WTC11 (cell line): ENCODE data around the gene TRAF3IP1. TPM values are rescaled to one million over a fixed set of nuclear protein-coding genes. Genes with fewer than 3 reads are reported as not detected.

Source experiments
- ATAC-seq: fragments of 200-7000 bp; cut with Tn5 transposase; 2 replicates; pipeline ENCODE4 v1.10.0; 2021; ENCODE audit warnings: mild to moderate bottlenecking, moderate library complexity
- CTCF ChIA-PET: fragments of 300-600 bp; sonication (Branson Sonifier 250); formaldehyde crosslinking; loops from one replicate; lab custom pipeline; 2021; ENCODE audit warnings: antibody characterized with exemption; lab: Charles Lee
- POLR2A ChIA-PET: fragments of 350-600 bp; sonication (Branson Sonifier 250); formaldehyde crosslinking; loops from one replicate; lab custom pipeline; 2021; ENCODE audit warnings: antibody characterized with exemption; lab: Charles Lee
- DNase-seq: peaks from one replicate; pipeline ENCODE4 v3.0.0; 2021; ENCODE audit warnings: low spot score
- H3K27ac Mint-ChIP-seq: 2 replicates; pipeline ENCODE4 v1.8.0; 2021; ENCODE audit warnings: mixed read lengths
- H3K27me3 Mint-ChIP-seq: 2 replicates; pipeline ENCODE4 v1.8.0; 2021; ENCODE audit warnings: low read depth, mild to moderate bottlenecking, moderate library complexity, mixed read lengths
- H3K36me3 Mint-ChIP-seq: 2 replicates; pipeline ENCODE4 v1.8.0; 2021; ENCODE audit warnings: mixed read lengths
- H3K4me1 Mint-ChIP-seq: 2 replicates; pipeline ENCODE4 v1.8.0; 2022; ENCODE audit warnings: mixed read lengths
- H3K4me3 Mint-ChIP-seq: 2 replicates; pipeline ENCODE4 v1.8.0; 2021; ENCODE audit warnings: mild to moderate bottlenecking, moderate library complexity, mixed read lengths
- H3K9me3 Mint-ChIP-seq: 2 replicates; pipeline ENCODE4 v1.8.0; 2021; ENCODE audit warnings: mixed read lengths
- ELF4 ChIP-seq: sonication (generic); formaldehyde crosslinking; IDR thresholded peaks from 2 replicates; pipeline ENCODE4 v1.8.1; 2022; ENCODE audit warnings: low read depth, mild to moderate bottlenecking, moderate library complexity, missing genetic modification reagents
- FOXK1 ChIP-seq: sonication (generic); formaldehyde crosslinking; IDR thresholded peaks from 2 replicates; pipeline ENCODE4 v1.8.0; 2022; ENCODE audit warnings: mild to moderate bottlenecking, moderate library complexity, missing genetic modification reagents
- GABPB1 ChIP-seq: sonication (generic); formaldehyde crosslinking; IDR thresholded peaks from 2 replicates; pipeline ENCODE4 v1.8.1; 2023; ENCODE audit warnings: mild to moderate bottlenecking, missing genetic modification reagents
- JUN ChIP-seq: sonication (generic); formaldehyde crosslinking; IDR thresholded peaks from 2 replicates; pipeline ENCODE4 v1.8.0; 2023; ENCODE audit warnings: mild to moderate bottlenecking, missing genetic modification reagents
- OVOL2 ChIP-seq: fragments of 250-450 bp; sonication (Bioruptor Pico); IDR thresholded peaks from 2 replicates; pipeline ENCODE4 v1.9.0; 2021; ENCODE audit warnings: mild to moderate bottlenecking, borderline replicate concordance
- RORB ChIP-seq: fragments of 250-450 bp; sonication (Bioruptor Pico); IDR thresholded peaks from 2 replicates; pipeline ENCODE4 v1.9.0; 2021; ENCODE audit warnings: mild to moderate bottlenecking
- TEAD1 ChIP-seq: sonication (generic); formaldehyde crosslinking; IDR thresholded peaks from 2 replicates; pipeline ENCODE4 v1.8.0; 2022; ENCODE audit warnings: mild to moderate bottlenecking, missing genetic modification reagents
- ZNF263 ChIP-seq: sonication (generic); formaldehyde crosslinking; IDR thresholded peaks from 2 replicates; pipeline ENCODE4 v1.8.1; 2022; ENCODE audit warnings: low read depth, mild to moderate bottlenecking, moderate library complexity, missing genetic modification reagents
- ZNF396 ChIP-seq: fragments of 250-450 bp; sonication (Bioruptor Pico); IDR thresholded peaks from 2 replicates; pipeline ENCODE4 v1.8.0; 2021; ENCODE audit warnings: mild to moderate bottlenecking, moderate library complexity, borderline replicate concordance
- total RNA-seq: library from RNA; stranded (reverse); gene quantifications from 3 replicates; pipeline ENCODE4 v1.2.3, GENCODE V29; 2021
- TF ChIP-seq, protein P1 (sequence below): fragments of 250-450 bp; sonication (Bioruptor Pico); IDR thresholded peaks from 2 replicates; pipeline ENCODE4 v1.9.0; 2021; ENCODE audit warnings: mild to moderate bottlenecking, borderline replicate concordance
- TF ChIP-seq, protein P2 (sequence below): sonication (generic); formaldehyde crosslinking; conservative IDR thresholded peaks from 2 replicates; pipeline ENCODE4 v1.8.1; 2023; ENCODE audit warnings: mild to moderate bottlenecking, low read depth, missing genetic modification reagents, moderate library complexity
- TF ChIP-seq, protein P3 (sequence below): sonication (generic); formaldehyde crosslinking; IDR thresholded peaks from 2 replicates; pipeline ENCODE4 v1.8.1; 2022; ENCODE audit warnings: mild to moderate bottlenecking, moderate library complexity, missing genetic modification reagents
- TF ChIP-seq, protein P4 (sequence below): sonication (generic); formaldehyde crosslinking; IDR thresholded peaks from 2 replicates; pipeline ENCODE4 v1.8.1; 2022; ENCODE audit warnings: mild to moderate bottlenecking, missing genetic modification reagents, moderate library complexity, borderline replicate concordance
- TF ChIP-seq, protein P5 (sequence below): sonication (generic); formaldehyde crosslinking; IDR thresholded peaks from 2 replicates; pipeline ENCODE4 v1.8.1; 2023; ENCODE audit warnings: mild to moderate bottlenecking, missing genetic modification reagents, moderate library complexity
- TF ChIP-seq, protein P6 (sequence below): sonication (generic); formaldehyde crosslinking; IDR thresholded peaks from 2 replicates; pipeline ENCODE4 v1.8.0; 2022; ENCODE audit warnings: mild to moderate bottlenecking, missing genetic modification reagents
- TF ChIP-seq, protein P7 (sequence below): fragments of 200-600 bp; IDR thresholded peaks from 2 replicates; pipeline ENCODE4 v1.8.0; 2022; ENCODE audit warnings: antibody characterized with exemption
- TF ChIP-seq, protein P8 (sequence below): sonication (generic); formaldehyde crosslinking; IDR thresholded peaks from 2 replicates; pipeline ENCODE4 v1.8.0; 2022; ENCODE audit warnings: mild to moderate bottlenecking, missing genetic modification reagents
- TF ChIP-seq, protein P9 (sequence below): sonication (generic); formaldehyde crosslinking; IDR thresholded peaks from 2 replicates; pipeline ENCODE4 v1.8.0; 2023; ENCODE audit warnings: missing genetic modification reagents

TRAF3IP1 gene
- total RNA-seq, 1 experiment from 2014 or later: 18.7 TPM

DNA sequence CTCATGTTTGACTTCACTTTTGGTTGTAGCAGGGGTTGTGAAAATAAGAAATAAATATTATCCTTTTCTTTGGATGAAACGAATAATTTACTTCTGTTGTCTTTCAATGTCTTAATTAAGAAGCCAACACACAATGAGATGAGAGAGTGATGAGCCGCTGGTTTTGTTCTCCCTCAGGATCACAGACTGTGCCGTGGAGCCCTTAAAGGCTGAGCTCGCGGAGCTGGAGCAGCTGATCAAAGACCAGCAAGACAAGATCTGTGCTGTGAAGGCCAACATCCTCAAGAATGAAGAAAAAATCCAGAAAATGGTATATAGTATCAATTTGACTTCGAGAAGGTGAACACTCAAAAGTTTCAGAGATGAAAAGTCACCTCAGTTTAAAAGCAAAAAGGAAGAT, 78.3 kb downstream of the TRAF3IP1 start:
- DNase-seq: no peak
- Mint-ChIP-seq H3K4me3 (no peak overlapping the region), H3K36me3 (0 out of 2 replicates have a peak, but pooled peaks cover 3% of the 10 kb centered on the region), H3K4me1 (peaks cover 3% of the 10 kb centered on the region)
- TF ChIP-seq, protein P1, sequence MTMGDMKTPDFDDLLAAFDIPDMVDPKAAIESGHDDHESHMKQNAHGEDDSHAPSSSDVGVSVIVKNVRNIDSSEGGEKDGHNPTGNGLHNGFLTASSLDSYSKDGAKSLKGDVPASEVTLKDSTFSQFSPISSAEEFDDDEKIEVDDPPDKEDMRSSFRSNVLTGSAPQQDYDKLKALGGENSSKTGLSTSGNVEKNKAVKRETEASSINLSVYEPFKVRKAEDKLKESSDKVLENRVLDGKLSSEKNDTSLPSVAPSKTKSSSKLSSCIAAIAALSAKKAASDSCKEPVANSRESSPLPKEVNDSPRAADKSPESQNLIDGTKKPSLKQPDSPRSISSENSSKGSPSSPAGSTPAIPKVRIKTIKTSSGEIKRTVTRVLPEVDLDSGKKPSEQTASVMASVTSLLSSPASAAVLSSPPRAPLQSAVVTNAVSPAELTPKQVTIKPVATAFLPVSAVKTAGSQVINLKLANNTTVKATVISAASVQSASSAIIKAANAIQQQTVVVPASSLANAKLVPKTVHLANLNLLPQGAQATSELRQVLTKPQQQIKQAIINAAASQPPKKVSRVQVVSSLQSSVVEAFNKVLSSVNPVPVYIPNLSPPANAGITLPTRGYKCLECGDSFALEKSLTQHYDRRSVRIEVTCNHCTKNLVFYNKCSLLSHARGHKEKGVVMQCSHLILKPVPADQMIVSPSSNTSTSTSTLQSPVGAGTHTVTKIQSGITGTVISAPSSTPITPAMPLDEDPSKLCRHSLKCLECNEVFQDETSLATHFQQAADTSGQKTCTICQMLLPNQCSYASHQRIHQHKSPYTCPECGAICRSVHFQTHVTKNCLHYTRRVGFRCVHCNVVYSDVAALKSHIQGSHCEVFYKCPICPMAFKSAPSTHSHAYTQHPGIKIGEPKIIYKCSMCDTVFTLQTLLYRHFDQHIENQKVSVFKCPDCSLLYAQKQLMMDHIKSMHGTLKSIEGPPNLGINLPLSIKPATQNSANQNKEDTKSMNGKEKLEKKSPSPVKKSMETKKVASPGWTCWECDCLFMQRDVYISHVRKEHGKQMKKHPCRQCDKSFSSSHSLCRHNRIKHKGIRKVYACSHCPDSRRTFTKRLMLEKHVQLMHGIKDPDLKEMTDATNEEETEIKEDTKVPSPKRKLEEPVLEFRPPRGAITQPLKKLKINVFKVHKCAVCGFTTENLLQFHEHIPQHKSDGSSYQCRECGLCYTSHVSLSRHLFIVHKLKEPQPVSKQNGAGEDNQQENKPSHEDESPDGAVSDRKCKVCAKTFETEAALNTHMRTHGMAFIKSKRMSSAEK (CRISPR knock-in tag): no peak
- TF ChIP-seq OVOL2 (CRISPR knock-in tag) (no peak), JUN (no peak), ZNF396 (CRISPR knock-in tag) (no peak), RORB (CRISPR knock-in tag) (no peak), FOXK1 (CRISPR knock-in tag) (no peak), GABPB1 (CRISPR knock-in tag) (no peak), TEAD1 (CRISPR knock-in tag) (no peak), ZNF263 (CRISPR knock-in tag) (no peak), ELF4 (CRISPR knock-in tag) (no peak)
- TF ChIP-seq, protein P2, sequence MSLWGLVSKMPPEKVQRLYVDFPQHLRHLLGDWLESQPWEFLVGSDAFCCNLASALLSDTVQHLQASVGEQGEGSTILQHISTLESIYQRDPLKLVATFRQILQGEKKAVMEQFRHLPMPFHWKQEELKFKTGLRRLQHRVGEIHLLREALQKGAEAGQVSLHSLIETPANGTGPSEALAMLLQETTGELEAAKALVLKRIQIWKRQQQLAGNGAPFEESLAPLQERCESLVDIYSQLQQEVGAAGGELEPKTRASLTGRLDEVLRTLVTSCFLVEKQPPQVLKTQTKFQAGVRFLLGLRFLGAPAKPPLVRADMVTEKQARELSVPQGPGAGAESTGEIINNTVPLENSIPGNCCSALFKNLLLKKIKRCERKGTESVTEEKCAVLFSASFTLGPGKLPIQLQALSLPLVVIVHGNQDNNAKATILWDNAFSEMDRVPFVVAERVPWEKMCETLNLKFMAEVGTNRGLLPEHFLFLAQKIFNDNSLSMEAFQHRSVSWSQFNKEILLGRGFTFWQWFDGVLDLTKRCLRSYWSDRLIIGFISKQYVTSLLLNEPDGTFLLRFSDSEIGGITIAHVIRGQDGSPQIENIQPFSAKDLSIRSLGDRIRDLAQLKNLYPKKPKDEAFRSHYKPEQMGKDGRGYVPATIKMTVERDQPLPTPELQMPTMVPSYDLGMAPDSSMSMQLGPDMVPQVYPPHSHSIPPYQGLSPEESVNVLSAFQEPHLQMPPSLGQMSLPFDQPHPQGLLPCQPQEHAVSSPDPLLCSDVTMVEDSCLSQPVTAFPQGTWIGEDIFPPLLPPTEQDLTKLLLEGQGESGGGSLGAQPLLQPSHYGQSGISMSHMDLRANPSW (CRISPR knock-in tag): no peak
- TF ChIP-seq, protein P3, sequence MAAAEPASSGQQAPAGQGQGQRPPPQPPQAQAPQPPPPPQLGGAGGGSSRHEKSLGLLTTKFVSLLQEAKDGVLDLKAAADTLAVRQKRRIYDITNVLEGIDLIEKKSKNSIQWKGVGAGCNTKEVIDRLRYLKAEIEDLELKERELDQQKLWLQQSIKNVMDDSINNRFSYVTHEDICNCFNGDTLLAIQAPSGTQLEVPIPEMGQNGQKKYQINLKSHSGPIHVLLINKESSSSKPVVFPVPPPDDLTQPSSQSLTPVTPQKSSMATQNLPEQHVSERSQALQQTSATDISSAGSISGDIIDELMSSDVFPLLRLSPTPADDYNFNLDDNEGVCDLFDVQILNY (CRISPR knock-in tag): no peak
- TF ChIP-seq, protein P4, sequence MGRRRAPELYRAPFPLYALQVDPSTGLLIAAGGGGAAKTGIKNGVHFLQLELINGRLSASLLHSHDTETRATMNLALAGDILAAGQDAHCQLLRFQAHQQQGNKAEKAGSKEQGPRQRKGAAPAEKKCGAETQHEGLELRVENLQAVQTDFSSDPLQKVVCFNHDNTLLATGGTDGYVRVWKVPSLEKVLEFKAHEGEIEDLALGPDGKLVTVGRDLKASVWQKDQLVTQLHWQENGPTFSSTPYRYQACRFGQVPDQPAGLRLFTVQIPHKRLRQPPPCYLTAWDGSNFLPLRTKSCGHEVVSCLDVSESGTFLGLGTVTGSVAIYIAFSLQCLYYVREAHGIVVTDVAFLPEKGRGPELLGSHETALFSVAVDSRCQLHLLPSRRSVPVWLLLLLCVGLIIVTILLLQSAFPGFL (CRISPR knock-in tag): no peak
- TF ChIP-seq, protein P5, sequence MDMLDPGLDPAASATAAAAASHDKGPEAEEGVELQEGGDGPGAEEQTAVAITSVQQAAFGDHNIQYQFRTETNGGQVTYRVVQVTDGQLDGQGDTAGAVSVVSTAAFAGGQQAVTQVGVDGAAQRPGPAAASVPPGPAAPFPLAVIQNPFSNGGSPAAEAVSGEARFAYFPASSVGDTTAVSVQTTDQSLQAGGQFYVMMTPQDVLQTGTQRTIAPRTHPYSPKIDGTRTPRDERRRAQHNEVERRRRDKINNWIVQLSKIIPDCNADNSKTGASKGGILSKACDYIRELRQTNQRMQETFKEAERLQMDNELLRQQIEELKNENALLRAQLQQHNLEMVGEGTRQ: no peak
- TF ChIP-seq, protein P6, sequence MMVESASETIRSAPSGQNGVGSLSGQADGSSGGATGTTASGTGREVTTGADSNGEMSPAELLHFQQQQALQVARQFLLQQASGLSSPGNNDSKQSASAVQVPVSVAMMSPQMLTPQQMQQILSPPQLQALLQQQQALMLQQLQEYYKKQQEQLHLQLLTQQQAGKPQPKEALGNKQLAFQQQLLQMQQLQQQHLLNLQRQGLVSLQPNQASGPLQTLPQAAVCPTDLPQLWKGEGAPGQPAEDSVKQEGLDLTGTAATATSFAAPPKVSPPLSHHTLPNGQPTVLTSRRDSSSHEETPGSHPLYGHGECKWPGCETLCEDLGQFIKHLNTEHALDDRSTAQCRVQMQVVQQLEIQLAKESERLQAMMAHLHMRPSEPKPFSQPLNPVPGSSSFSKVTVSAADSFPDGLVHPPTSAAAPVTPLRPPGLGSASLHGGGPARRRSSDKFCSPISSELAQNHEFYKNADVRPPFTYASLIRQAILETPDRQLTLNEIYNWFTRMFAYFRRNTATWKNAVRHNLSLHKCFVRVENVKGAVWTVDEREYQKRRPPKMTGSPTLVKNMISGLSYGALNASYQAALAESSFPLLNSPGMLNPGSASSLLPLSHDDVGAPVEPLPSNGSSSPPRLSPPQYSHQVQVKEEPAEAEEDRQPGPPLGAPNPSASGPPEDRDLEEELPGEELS (CRISPR knock-in tag): no peak
- TF ChIP-seq, protein P7, sequence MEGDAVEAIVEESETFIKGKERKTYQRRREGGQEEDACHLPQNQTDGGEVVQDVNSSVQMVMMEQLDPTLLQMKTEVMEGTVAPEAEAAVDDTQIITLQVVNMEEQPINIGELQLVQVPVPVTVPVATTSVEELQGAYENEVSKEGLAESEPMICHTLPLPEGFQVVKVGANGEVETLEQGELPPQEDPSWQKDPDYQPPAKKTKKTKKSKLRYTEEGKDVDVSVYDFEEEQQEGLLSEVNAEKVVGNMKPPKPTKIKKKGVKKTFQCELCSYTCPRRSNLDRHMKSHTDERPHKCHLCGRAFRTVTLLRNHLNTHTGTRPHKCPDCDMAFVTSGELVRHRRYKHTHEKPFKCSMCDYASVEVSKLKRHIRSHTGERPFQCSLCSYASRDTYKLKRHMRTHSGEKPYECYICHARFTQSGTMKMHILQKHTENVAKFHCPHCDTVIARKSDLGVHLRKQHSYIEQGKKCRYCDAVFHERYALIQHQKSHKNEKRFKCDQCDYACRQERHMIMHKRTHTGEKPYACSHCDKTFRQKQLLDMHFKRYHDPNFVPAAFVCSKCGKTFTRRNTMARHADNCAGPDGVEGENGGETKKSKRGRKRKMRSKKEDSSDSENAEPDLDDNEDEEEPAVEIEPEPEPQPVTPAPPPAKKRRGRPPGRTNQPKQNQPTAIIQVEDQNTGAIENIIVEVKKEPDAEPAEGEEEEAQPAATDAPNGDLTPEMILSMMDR: no peak
- TF ChIP-seq, protein P8, sequence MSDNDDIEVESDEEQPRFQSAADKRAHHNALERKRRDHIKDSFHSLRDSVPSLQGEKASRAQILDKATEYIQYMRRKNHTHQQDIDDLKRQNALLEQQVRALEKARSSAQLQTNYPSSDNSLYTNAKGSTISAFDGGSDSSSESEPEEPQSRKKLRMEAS: no peak
- TF ChIP-seq, protein P9, sequence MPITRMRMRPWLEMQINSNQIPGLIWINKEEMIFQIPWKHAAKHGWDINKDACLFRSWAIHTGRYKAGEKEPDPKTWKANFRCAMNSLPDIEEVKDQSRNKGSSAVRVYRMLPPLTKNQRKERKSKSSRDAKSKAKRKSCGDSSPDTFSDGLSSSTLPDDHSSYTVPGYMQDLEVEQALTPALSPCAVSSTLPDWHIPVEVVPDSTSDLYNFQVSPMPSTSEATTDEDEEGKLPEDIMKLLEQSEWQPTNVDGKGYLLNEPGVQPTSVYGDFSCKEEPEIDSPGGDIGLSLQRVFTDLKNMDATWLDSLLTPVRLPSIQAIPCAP (CRISPR knock-in tag): no peak
- TF ChIP-seq, all 79 proteins: peak for 0
- CTCF ChIA-PET: no interaction called here
- Mint-ChIP-seq H3K27ac (peak overlapping the region; percentile 80; the same call in 1 of the 2 replicates), H3K27me3 (no peaks in the 10 kb centered on the region), H3K9me3 (no peaks in the 10 kb centered on the region)
- POLR2A ChIA-PET: no interaction called here
- ATAC-seq: no peak
